GM19025 (cell line): ENCODE results near the gene IL1RAPL2.
"Not testable (repeated sequence)": the region's sequence is repeated elsewhere in the genome, so short reads cannot be mapped to it uniquely, and the experiment has no call there.

Experiments
- ATAC-seq: cut with Tn5 transposase; IDR thresholded peaks from one replicate; pipeline ENCODE4 v1.9.1; 2021; ENCODE audit warnings: mild to moderate bottlenecking, low read depth, moderate library complexity; ENCODE audit not compliant: unreplicated experiment

IL1RAPL2 gene

GRCh38 chrX:104842646-104843045 is 276.6 kb downstream of the IL1RAPL2 start:
- no peak for ATAC-seq

GRCh38 chrX:104852241-104852640 is 286.2 kb downstream of the IL1RAPL2 start:
- ATAC-seq = no peak

GRCh38 chrX:104854188-104854587 is 288.2 kb downstream of the IL1RAPL2 start:
- no peak for ATAC-seq

GRCh38 chrX:104854790-104855340 is 288.9 kb downstream of the IL1RAPL2 start:
- ATAC-seq = no peak

- ATAC-seq = no peak
Measured at GRCh38 chrX:104863466-104863865, 297.5 kb downstream of the IL1RAPL2 start.

- no peak for ATAC-seq
Measured at GRCh38 chrX:104864296-104864695, 298.3 kb downstream of the IL1RAPL2 start.

- no peak for ATAC-seq
Measured at GRCh38 chrX:104877504-104877903, 311.5 kb downstream of the IL1RAPL2 start.

- ATAC-seq = no peak
Measured at GRCh38 chrX:104902070-104902469, 336.1 kb downstream of the IL1RAPL2 start.

GRCh38 chrX:104909694-104910093 is 343.7 kb downstream of the IL1RAPL2 start:
- ATAC-seq = not testable (repeated sequence)

GRCh38 chrX:104913348-104913747 is 347.3 kb downstream of the IL1RAPL2 start:
- ATAC-seq = no peak

GRCh38 chrX:104914686-104915085 is 348.7 kb downstream of the IL1RAPL2 start:
- ATAC-seq = not testable (repeated sequence)

- ATAC-seq = no peak
Measured at GRCh38 chrX:104918122-104918521, 352.1 kb downstream of the IL1RAPL2 start.

- ATAC-seq = no peak
Measured at GRCh38 chrX:104921584-104922205, 355.7 kb downstream of the IL1RAPL2 start.

GRCh38 chrX:104922206-104922621 is 356.2 kb downstream of the IL1RAPL2 start:
- peak; percentile 88 for ATAC-seq

- no peak for ATAC-seq
Measured at GRCh38 chrX:104929324-104929723, 363.3 kb downstream of the IL1RAPL2 start.

GRCh38 chrX:104935581-104935980 is 369.6 kb downstream of the IL1RAPL2 start:
- no peak for ATAC-seq

- no peak for ATAC-seq
Measured at GRCh38 chrX:104953251-104953650, 387.3 kb downstream of the IL1RAPL2 start.

GRCh38 chrX:104961926-104962325 is 395.9 kb downstream of the IL1RAPL2 start:
- ATAC-seq = no peak

- ATAC-seq = no peak
Measured at GRCh38 chrX:104968241-104968640, 402.2 kb downstream of the IL1RAPL2 start.

- ATAC-seq = no peak
Measured at GRCh38 chrX:104972737-104973136, 406.7 kb downstream of the IL1RAPL2 start.

GRCh38 chrX:104987063-104987462 is 421.1 kb downstream of the IL1RAPL2 start:
- no peak for ATAC-seq

- no peak for ATAC-seq
Measured at GRCh38 chrX:104988038-104988437, 422.0 kb downstream of the IL1RAPL2 start.
